Muscle of leg (tissue), 11 donors: ENCODE data around the gene FANK1. TPM values are rescaled to one million over a fixed set of nuclear protein-coding genes. Genes with fewer than 3 reads are reported as not detected.
"Not testable (repeated sequence)": the region's sequence is repeated elsewhere in the genome, so short reads cannot be mapped to it uniquely, and the experiment has no call there.

Experiments
- DNase-seq: peaks from one replicate; pipeline ENCODE4 v3.0.0; 2013
- H3K27ac ChIP-seq: one replicate; pipeline ENCODE4 v1.5.1; 2013; ENCODE audit warnings: mild to moderate bottlenecking, low read length, control low read depth
- H3K27me3 ChIP-seq: one replicate; pipeline ENCODE4 v1.6.1; 2013; ENCODE audit warnings: low read length; ENCODE audit not compliant: control insufficient read depth, insufficient read depth
- H3K36me3 ChIP-seq: one replicate; pipeline ENCODE4 v1.6.1; 2013; ENCODE audit warnings: low read length; ENCODE audit not compliant: control insufficient read depth, insufficient read depth
- H3K4me1 ChIP-seq: one replicate; pipeline ENCODE4 v1.6.1; 2013; ENCODE audit warnings: low read length; ENCODE audit not compliant: control insufficient read depth, insufficient read depth
- H3K4me3 ChIP-seq: one replicate; pipeline ENCODE4 v1.5.1; 2013; ENCODE audit warnings: low read length, control low read depth
- H3K9me3 ChIP-seq: replicated peaks from 2 replicates; pipeline ENCODE4 v1.6.1; 2013; ENCODE audit warnings: low read depth, low read length; ENCODE audit not compliant: control insufficient read depth
- WGBS: methylation state at CpG from one replicate; pipeline ENCODE4 v1.1.5; 2013; ENCODE audit warnings: missing lambda C conversion rate; ENCODE audit not compliant: insufficient coverage; 5-methylcytosine and 5-hydroxymethylcytosine counted together
- polyA plus RNA-seq, 8 donors: library from polyadenylated mRNA; unstranded; fragments of 120-200 nt; gene quantifications; one replicate each; pipeline versions ENCODE4 v1.2.1 to v1.2.3, GENCODE V29; 2013; ENCODE audit warnings: inconsistent platforms in 1 of 8, low replicate concordance in 1 of 8; ENCODE audit not compliant: insufficient read length in 8 of 8, insufficient read depth in 1 of 8
- total RNA-seq: library from RNA; stranded (reverse); fragments of 120-200 nt; gene quantifications from one replicate; pipeline ENCODE4 v1.2.4, GENCODE V29; 2013

The FANK1 gene
- total and polyA plus RNA-seq, 9 donors: 0.36 to 1.6 (median 0.61) TPM

GRCh38 chr10:126041117-126041516, 144.8 kb downstream of the FANK1 start:
- Histone ChIP-seq H3K27ac (peak overlapping the region; percentile 70), H3K9me3 (no peaks in the 10 kb centered on the region), H3K36me3 (peaks cover 21% of the 10 kb centered on the region), H3K4me3 (no peak overlapping the region), H3K4me1 (peaks cover 14% of the 10 kb centered on the region), H3K27me3 (no peaks in the 10 kb centered on the region)
- no peak for DNase-seq
- WGBS: no CpG with 5 or more reads among the region's 4 CpGs

GRCh38 chr10:126041804-126042231, 145.5 kb downstream of the FANK1 start:
- 10% methylated on average over 12 of the region's 12 CpGs for WGBS
- no peaks in the 10 kb centered on the region for H3K9me3 ChIP-seq
- peak; percentile 95 for DNase-seq
- no peak overlapping the region for H3K4me3 ChIP-seq
- peak overlapping the region; percentile 70 for H3K27ac ChIP-seq
- peaks cover 21% of the 10 kb centered on the region for H3K36me3 ChIP-seq
- H3K27me3 ChIP-seq: no peaks in the 10 kb centered on the region
- peaks cover 14% of the 10 kb centered on the region for H3K4me1 ChIP-seq

GRCh38 chr10:126042354-126042753, 146.0 kb downstream of the FANK1 start:
- DNase-seq: no peak
- H3K27ac ChIP-seq: peak overlapping the region; percentile 70
- no peak overlapping the region for H3K4me3 ChIP-seq
- H3K27me3 ChIP-seq: no peaks in the 10 kb centered on the region
- H3K4me1 ChIP-seq: peaks cover 14% of the 10 kb centered on the region
- no CpG with 5 or more reads among the region's 4 CpGs for WGBS
- H3K9me3 ChIP-seq: no peaks in the 10 kb centered on the region
- H3K36me3 ChIP-seq: peaks cover 21% of the 10 kb centered on the region

GRCh38 chr10:126042906-126043305, 146.5 kb downstream of the FANK1 start:
- DNase-seq: no peak
- H3K4me1 ChIP-seq: peaks cover 14% of the 10 kb centered on the region
- 95% methylated on average over 3 of the region's 10 CpGs for WGBS
- H3K9me3 ChIP-seq: no peaks in the 10 kb centered on the region
- H3K27me3 ChIP-seq: no peaks in the 10 kb centered on the region
- H3K27ac ChIP-seq: no peak overlapping the region
- peaks cover 21% of the 10 kb centered on the region for H3K36me3 ChIP-seq
- no peak overlapping the region for H3K4me3 ChIP-seq

GRCh38 chr10:126043389-126043788, 147.0 kb downstream of the FANK1 start:
- Histone ChIP-seq H3K4me3 (no peak overlapping the region), H3K27ac (no peak overlapping the region), H3K27me3 (no peaks in the 10 kb centered on the region), H3K36me3 (peaks cover 21% of the 10 kb centered on the region), H3K4me1 (peaks cover 14% of the 10 kb centered on the region), H3K9me3 (no peaks in the 10 kb centered on the region)
- WGBS: 72% methylated on average over 9 of the region's 10 CpGs
- DNase-seq: no peak

- no CpG with 5 or more reads among the region's 3 CpGs for WGBS
- no peak for DNase-seq
- Histone ChIP-seq H3K9me3 (no peaks in the 10 kb centered on the region), H3K36me3 (peaks cover 19% of the 10 kb centered on the region), H3K4me1 (peaks cover 25% of the 10 kb centered on the region), H3K27me3 (no peaks in the 10 kb centered on the region), H3K4me3 (no peak overlapping the region), H3K27ac (no peak overlapping the region)
Observed at GRCh38 chr10:126045861-126046260, 149.5 kb downstream of the FANK1 start.

- no peak for DNase-seq
- Histone ChIP-seq H3K4me1 (peaks cover 19% of the 10 kb centered on the region), H3K27ac (no peak overlapping the region), H3K9me3 (no peaks in the 10 kb centered on the region), H3K27me3 (no peaks in the 10 kb centered on the region), H3K4me3 (no peak overlapping the region), H3K36me3 (peaks cover 12% of the 10 kb centered on the region)
- 50% methylated on average over 1 of the region's 5 CpGs for WGBS
Observed at GRCh38 chr10:126046831-126047230, 150.5 kb downstream of the FANK1 start.

GRCh38 chr10:126047749-126048148, 151.4 kb downstream of the FANK1 start:
- H3K27ac ChIP-seq, H3K9me3 ChIP-seq, DNase-seq, H3K4me3 ChIP-seq, H3K27me3 ChIP-seq: not testable (repeated sequence)
- Histone ChIP-seq H3K4me1 (peaks cover 13% of the 10 kb centered on the region), H3K36me3 (peaks cover 12% of the 10 kb centered on the region)
- no CpG with 5 or more reads among the region's 1 CpG for WGBS

- Histone ChIP-seq H3K36me3 (peaks cover 4% of the 10 kb centered on the region), H3K4me1 (peaks cover 13% of the 10 kb centered on the region), H3K9me3 (no peaks in the 10 kb centered on the region), H3K27ac (no peak overlapping the region), H3K27me3 (no peaks in the 10 kb centered on the region), H3K4me3 (no peak overlapping the region)
- DNase-seq: peak; percentile 58
- WGBS: 70% methylated on average over 9 of the region's 13 CpGs
Observed at GRCh38 chr10:126049759-126050700, 153.7 kb downstream of the FANK1 start.

GRCh38 chr10:126052171-126052570, 155.8 kb downstream of the FANK1 start:
- no CpG with 5 or more reads among the region's 2 CpGs for WGBS
- peaks cover 2% of the 10 kb centered on the region for H3K36me3 ChIP-seq
- no peak for DNase-seq
- H3K9me3 ChIP-seq: no peaks in the 10 kb centered on the region
- no peak overlapping the region for H3K27ac ChIP-seq
- no peaks in the 10 kb centered on the region for H3K27me3 ChIP-seq
- H3K4me1 ChIP-seq: peaks cover 13% of the 10 kb centered on the region
- no peak overlapping the region for H3K4me3 ChIP-seq
